C4-2B (cell line): ENCODE results near the gene SLC30A1.

Source experiments
- CTCF ChIP-seq: fragments of 450-650 bp; conservative IDR thresholded peaks from 2 replicates; pipeline ENCODE4 v1.5.1; 2017; ENCODE audit warnings: mild to moderate bottlenecking
- ZFX ChIP-seq: fragments of 450-650 bp; IDR thresholded peaks from 2 replicates; pipeline ENCODE4 v1.6.1; 2017

DNA sequence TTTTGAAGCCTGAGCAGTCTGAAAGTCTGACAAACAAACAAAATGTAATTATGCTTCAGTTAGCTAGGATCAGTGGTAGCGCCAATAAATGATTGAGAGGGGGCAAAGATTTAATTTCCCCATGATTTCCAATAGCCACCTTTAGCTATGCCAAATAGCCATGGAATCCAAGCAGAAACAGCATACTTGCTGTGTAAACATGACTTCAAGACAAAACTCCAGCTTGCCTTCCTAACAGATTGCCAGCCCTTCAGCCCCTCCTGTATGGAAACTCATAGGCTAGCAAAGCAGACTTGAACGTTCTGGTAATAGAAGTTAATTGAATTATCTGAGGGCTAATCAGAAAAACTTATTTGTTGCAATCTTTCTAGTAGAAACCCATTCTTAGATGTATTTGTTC lies 25.6 kb upstream of the SLC30A1 start:
- TF ChIP-seq CTCF (no peak), ZFX (no peak)
